ENCODE data around the gene SANBR. TPM values are rescaled to one million over a fixed set of nuclear protein-coding genes. Genes with fewer than 3 reads are reported as not detected.
A peak's percentile ranks its signal among the peaks of the same experiment; 100 is the strongest.
"Not testable (repeated sequence)": the region's sequence is repeated elsewhere in the genome, so short reads cannot be mapped to it uniquely, and the experiment has no call there.

Gene SANBR
- total RNA-seq (2014; rRNA removed; shearing (Covaris generic)) = 15.3 and 23.4 TPM in 2 replicates

- peak; percentile 91 for DNase-seq (ENCODE audit: low read depth)
Observed at GRCh38 chr2:61065714-61066709, at the start of gene SANBR. TSS of gene SANBR (plus strand) at chr2:61065871. CDS start at chr2:61070351, 4,480 bp downstream.

GRCh38 chr2:61015976-61016375, 49.7 kb upstream of the SANBR start:
- no peak for DNase-seq (ENCODE audit: low read depth)

GRCh38 chr2:61016392-61017002, 49.2 kb upstream of the SANBR start:
- no peak for DNase-seq (ENCODE audit: low read depth)

GRCh38 chr2:61017003-61017555, 48.6 kb upstream of the SANBR start:
- peak; percentile 79 for DNase-seq (ENCODE audit: low read depth)

GRCh38 chr2:61017556-61018317, 47.9 kb upstream of the SANBR start, which contains the start of the genes PEX13 and PUS10:
TSS of gene PEX13 (plus strand) at chr2:61017720. CDS start at chr2:61017760, 40 bp downstream.
TSS of gene PUS10 (minus strand) at chr2:61018255. CDS start at chr2:61011890, 6,365 bp downstream.
- peak; percentile 75 for DNase-seq (ENCODE audit: low read depth)

- DNase-seq (ENCODE audit: low read depth) = no peak
Observed at GRCh38 chr2:61018318-61018755, 47.3 kb upstream of the SANBR start.

GRCh38 chr2:61018798-61019197, 46.9 kb upstream of the SANBR start:
- DNase-seq (ENCODE audit: low read depth) = no peak

GRCh38 chr2:61021228-61021660, 44.4 kb upstream of the SANBR start:
- no peak for DNase-seq (ENCODE audit: low read depth)

- no peak for DNase-seq (ENCODE audit: low read depth)
Observed at GRCh38 chr2:61023670-61024069, 42.0 kb upstream of the SANBR start.

- no peak for DNase-seq (ENCODE audit: low read depth)
Observed at GRCh38 chr2:61029533-61029932, 36.1 kb upstream of the SANBR start.

- DNase-seq (ENCODE audit: low read depth) = not testable (repeated sequence)
Observed at GRCh38 chr2:61034592-61034991, 31.1 kb upstream of the SANBR start.

GRCh38 chr2:61036643-61037042, 29.0 kb upstream of the SANBR start:
- not testable (repeated sequence) for DNase-seq (ENCODE audit: low read depth)

GRCh38 chr2:61042807-61043206, 22.9 kb upstream of the SANBR start:
- DNase-seq (ENCODE audit: low read depth) = no peak

- no peak for DNase-seq (ENCODE audit: low read depth)
Observed at GRCh38 chr2:61044636-61045035, 21.0 kb upstream of the SANBR start.

GRCh38 chr2:61045226-61045625, 20.4 kb upstream of the SANBR start:
- DNase-seq (ENCODE audit: low read depth) = no peak

GRCh38 chr2:61045999-61046398, 19.7 kb upstream of the SANBR start:
- DNase-seq (ENCODE audit: low read depth) = no peak

- no peak for DNase-seq (ENCODE audit: low read depth)
Observed at GRCh38 chr2:61055557-61055956, 10.1 kb upstream of the SANBR start.

GRCh38 chr2:61057562-61057961, 8.1 kb upstream of the SANBR start:
- DNase-seq (ENCODE audit: low read depth) = no peak

- no peak for DNase-seq (ENCODE audit: low read depth)
Observed at GRCh38 chr2:61059382-61059781, 6.3 kb upstream of the SANBR start.

- no peak for DNase-seq (ENCODE audit: low read depth)
Observed at GRCh38 chr2:61074100-61074499, 8.4 kb downstream of the SANBR start.

GRCh38 chr2:61085883-61086282, 20.2 kb downstream of the SANBR start:
- DNase-seq (ENCODE audit: low read depth) = no peak
